K562 (cell line): Measurements from ENCODE around the gene HMCN2. TPM values are rescaled to one million over a fixed set of nuclear protein-coding genes. Genes with fewer than 3 reads are reported as not detected.

Source experiments
- ATAC-seq: fragments of 200-7000 bp; cut with Tn5 transposase; 3 replicates; pipeline ENCODE4 v1.9.1; 2020; ENCODE audit warnings: moderate library complexity
- BruUV-seq: library from RNA; stranded (reverse); fragments of 400-500 nt; replicated peaks from 2 replicates; lab custom pipeline; 2021; lab: Mats Ljungman, UMichigan
- CTCF ChIA-PET: fragments of 300-600 bp; formaldehyde crosslinking; extraction: SDS; loops from one replicate; lab custom pipeline; 2021; ENCODE audit warnings: low intra/inter-chr PET ratio; lab: Yijun Ruan, JAX
- POLR2A ChIA-PET: fragments of 300-600, 350-650 bp; sonication (Branson Sonifier 250); formaldehyde crosslinking; extraction: SDS; loops from one replicate; lab custom pipeline; 2021; ENCODE audit warnings: antibody characterized with exemption, inconsistent platforms; lab: Yijun Ruan, JAX
- DNase-seq, 4 experiments: peaks; one replicate each; pipeline versions ENCODE4 v3.0.0 to v3.0.0-alpha.2; 2011 to 2018; ENCODE audit warnings: low spot score in 3 of 4, mixed read lengths in 3 of 4; ENCODE audit errors: extremely low read depth in 1 of 4
- FAIRE-seq: peaks from 2 replicates; lab custom pipeline; 2011; peaks lifted over from hg19 to GRCh38; lab: Jason Lieb, UNC
- H2AFZ ChIP-seq: 2 replicates; pipeline ENCODE4 v1.6.0; 2011; ENCODE audit warnings: low read depth, low read length, control low read depth, inconsistent platforms
- H3K27ac ChIP-seq: fragments of 200-600 bp; 3 replicates; pipeline ENCODE4 v1.8.0; 2011; ENCODE audit warnings: low read depth, mild to moderate bottlenecking, control low read depth, inconsistent platforms, low read length, moderate library complexity, mixed read lengths; ENCODE audit errors: extremely low read depth
- H3K27me3 ChIP-seq, 2 experiments: fragments of 300-600 bp in 1 of 2; 2 replicates in 1 of 2; 3 replicates in 1 of 2; pipeline versions ENCODE4 v1.6.0 to v1.8.0; 2011; ENCODE audit warnings: inconsistent platforms in 2 of 2, low read length in 2 of 2, mild to moderate bottlenecking in 1 of 2, mixed read lengths in 1 of 2, moderate library complexity in 1 of 2; ENCODE audit not compliant: control insufficient read depth in 2 of 2, insufficient read depth in 2 of 2
- H3K36me3 ChIP-seq: fragments of 300-600 bp; 3 replicates; pipeline ENCODE4 v1.8.0; 2011; ENCODE audit warnings: mild to moderate bottlenecking, low read length, inconsistent platforms; ENCODE audit not compliant: control insufficient read depth, insufficient read depth
- H3K4me1 ChIP-seq, 2 experiments: fragments of 200-600 bp in 1 of 2; replicated peaks in 1 of 2; 2 replicates in 1 of 2; 3 replicates in 1 of 2; pipeline versions ENCODE4 v1.5.1 to v1.8.0; 2011; ENCODE audit warnings: inconsistent platforms in 2 of 2, low read length in 2 of 2, mild to moderate bottlenecking in 1 of 2, mixed read lengths in 1 of 2, moderate library complexity in 1 of 2; ENCODE audit not compliant: control insufficient read depth in 2 of 2, insufficient read depth in 2 of 2
- H3K4me2 ChIP-seq: 2 replicates; pipeline ENCODE4 v1.6.1; 2011; ENCODE audit warnings: low read length, control low read depth, inconsistent platforms, mixed read lengths; ENCODE audit not compliant: insufficient read depth
- H3K4me3 ChIP-seq: fragments of 200-600 bp; sonication (generic), shearing (Covaris generic); 2 replicates; pipeline ENCODE4 v1.5.1; 2016; ENCODE audit warnings: control low read depth, inconsistent platforms
- H3K79me2 ChIP-seq: fragments of 200-600 bp; 3 replicates; pipeline ENCODE4 v1.8.0; 2011; ENCODE audit warnings: low read length, inconsistent platforms; ENCODE audit not compliant: control insufficient read depth, insufficient read depth
- H3K9ac ChIP-seq, 2 experiments: 2 replicates each; pipeline versions ENCODE4 v1.6.0 to v1.6.1; 2011; ENCODE audit warnings: low read depth in 2 of 2, low read length in 2 of 2, control low read depth in 1 of 2, inconsistent platforms in 1 of 2, mild to moderate bottlenecking in 1 of 2, mixed read lengths in 1 of 2; ENCODE audit not compliant: insufficient read depth in 1 of 2
- H3K9me1 ChIP-seq: one replicate; pipeline ENCODE4 v1.6.0; 2011; ENCODE audit warnings: inconsistent platforms, mild to moderate bottlenecking, low read length, moderate library complexity; ENCODE audit not compliant: control insufficient read depth, insufficient read depth
- H3K9me3 ChIP-seq: replicated peaks from 2 replicates; pipeline ENCODE4 v1.5.1; 2011; ENCODE audit warnings: low read depth, low read length, inconsistent platforms; ENCODE audit not compliant: control insufficient read depth, insufficient read depth
- H4K20me1 ChIP-seq: replicated peaks from 2 replicates; pipeline ENCODE4 v1.6.1; 2011; ENCODE audit warnings: low read length, inconsistent platforms, mixed read lengths; ENCODE audit not compliant: control insufficient read depth, insufficient read depth
- CBX3 ChIP-seq, 2 experiments: IDR thresholded peaks; 1 replicate in 1 of 2; 2 replicates in 1 of 2; pipeline ENCODE4 v1.6.1; 2012; ENCODE audit warnings: inconsistent platforms in 2 of 2, low read length in 2 of 2, borderline replicate concordance in 1 of 2, control low read depth in 1 of 2
- HMG20A ChIP-seq: fragments of 450-650 bp; formaldehyde crosslinking; conservative IDR thresholded peaks from 2 replicates; pipeline ENCODE4 v1.4.0; 2020; ENCODE audit warnings: mild to moderate bottlenecking, mixed read lengths
- HNRNPK ChIP-seq: fragments of 200-400 bp; formaldehyde crosslinking; IDR thresholded peaks from one replicate; pipeline ENCODE4 v1.6.1; 2018; ENCODE audit warnings: mild to moderate bottlenecking, low read depth, low read length; ENCODE audit not compliant: poor library complexity, severe bottlenecking
- HSF4 ChIP-seq: fragments of 250-450 bp; sonication (Bioruptor Pico); IDR thresholded peaks from 2 replicates; pipeline ENCODE4 v2.1.2; 2022; ENCODE audit warnings: mild to moderate bottlenecking, moderate library complexity, borderline replicate concordance
- SNRNP70 ChIP-seq: fragments of 200-400 bp; formaldehyde crosslinking; optimal IDR thresholded peaks from 2 replicates; pipeline ENCODE3; 2017; ENCODE audit warnings: low read depth, low read length
- TCFL5 ChIP-seq: fragments of 250-450 bp; sonication (Bioruptor Pico); conservative IDR thresholded peaks from 2 replicates; pipeline ENCODE4 v1.6.1; 2021; ENCODE audit warnings: mild to moderate bottlenecking, moderate library complexity, matching md5 sums
- ZC3H8 ChIP-seq: fragments of 450-650 bp; IDR thresholded peaks from 2 replicates; pipeline ENCODE4 v1.6.1; 2017
- ZNF263 ChIP-seq: sonication (generic); formaldehyde crosslinking; IDR thresholded peaks from 2 replicates; pipeline ENCODE4 v1.8.0; 2022; ENCODE audit warnings: mild to moderate bottlenecking, missing genetic modification reagents, borderline replicate concordance
- ZNF3 ChIP-seq: fragments of 250-450 bp; sonication (Bioruptor Pico); IDR thresholded peaks from 2 replicates; pipeline ENCODE4 v1.5.0; 2021; ENCODE audit warnings: mild to moderate bottlenecking, moderate library complexity
- ZNF41 ChIP-seq: fragments of 250-450 bp; sonication (Bioruptor Pico); conservative IDR thresholded peaks from 2 replicates; pipeline ENCODE4 v1.4.0; 2020; ENCODE audit warnings: mild to moderate bottlenecking
- ZNF717 ChIP-seq: fragments of 250-450 bp; sonication (Bioruptor Pico); IDR thresholded peaks from 2 replicates; pipeline ENCODE4 v1.5.0; 2021
- ZNF785 ChIP-seq: fragments of 250-450 bp; sonication (Bioruptor Pico); IDR thresholded peaks from 2 replicates; pipeline ENCODE4 v1.4.0; 2020; ENCODE audit warnings: mild to moderate bottlenecking
- WGBS: fragments of 100-300 bp; shearing (Covaris generic); methylation state at CpG from one replicate; pipeline ENCODE4 v1.1.6; 2016; ENCODE audit warnings: low coverage, mixed read lengths; ENCODE audit not compliant: insufficient coverage; ENCODE audit errors: missing lambda C conversion rate; 5-methylcytosine and 5-hydroxymethylcytosine counted together
- in situ Hi-C: fragments of 300-500 bp; cut with MboI; formaldehyde crosslinking; loops from 4 replicates; pipeline ENCODE4 v1.15.0; 2018; ENCODE audit warnings: inconsistent platforms, mixed read lengths
- intact Hi-C: fragments of 100-400 bp; cut with micrococcal nuclease; formaldehyde crosslinking; loops from 2 replicates; pipeline ENCODE4 v1.14.2; 2022
- polyA plus RNA-seq, 8 experiments: library from polyadenylated mRNA; depleted of rRNA in 4 of 8; stranded (reverse) in 5 of 8; unstranded in 3 of 8; fragments of >200 nt; fragmentation: Nextera tagmentation in 2 of 8; fragmentation: Illumina TruSeq in 1 of 8; extraction: Ambion mirVana in 2 of 8; extraction: Trizol in 1 of 8; gene quantifications; 2 replicates each; pipeline versions ENCODE4 v1.2.1 to v1.2.3, GENCODE V29; 2011 to 2014; ENCODE audit warnings: inconsistent platforms in 1 of 8, missing spikeins in 1 of 8
- total RNA-seq, 7 experiments: library from RNA; depleted of rRNA in 6 of 7; stranded (reverse); fragments of >200 nt in 6 of 7; fragmentation: Illumina TruSeq in 2 of 7; extraction: Trizol in 2 of 7; gene quantifications; 2 replicates each; pipeline versions ENCODE4 v1.2.1 to v1.2.3, GENCODE V29; 2011 to 2021; ENCODE audit warnings: low replicate concordance in 1 of 7
- TF ChIP-seq, protein P1 (sequence below): fragments of 450-650 bp; IDR thresholded peaks from 2 replicates; pipeline ENCODE4 v1.6.1; 2016; ENCODE audit warnings: low read depth, mild to moderate bottlenecking, moderate library complexity
- TF ChIP-seq, protein P2 (sequence below): sonication (generic); formaldehyde crosslinking; IDR thresholded peaks from 2 replicates; pipeline ENCODE4 v1.8.0; 2022; ENCODE audit warnings: mild to moderate bottlenecking, missing genetic modification reagents
- TF ChIP-seq, protein P3 (sequence below): fragments of 450-650 bp; IDR thresholded peaks from 2 replicates; pipeline ENCODE4 v1.6.1; 2016; ENCODE audit warnings: missing biosample characterization, missing genetic modification characterization
- TF ChIP-seq, protein P4 (sequence below): fragments of 250-450 bp; sonication (Bioruptor Pico); IDR thresholded peaks from 2 replicates; pipeline ENCODE4 v1.8.0; 2022; ENCODE audit warnings: moderate library complexity, mild to moderate bottlenecking, inconsistent platforms

HMCN2 gene
- total and polyA plus RNA-seq, 9 of the 15 experiments (the other 6 are each of a cell fraction or from before 2014, with no cell fraction given), result 0.01 TPM; not detected in 8

DNA sequence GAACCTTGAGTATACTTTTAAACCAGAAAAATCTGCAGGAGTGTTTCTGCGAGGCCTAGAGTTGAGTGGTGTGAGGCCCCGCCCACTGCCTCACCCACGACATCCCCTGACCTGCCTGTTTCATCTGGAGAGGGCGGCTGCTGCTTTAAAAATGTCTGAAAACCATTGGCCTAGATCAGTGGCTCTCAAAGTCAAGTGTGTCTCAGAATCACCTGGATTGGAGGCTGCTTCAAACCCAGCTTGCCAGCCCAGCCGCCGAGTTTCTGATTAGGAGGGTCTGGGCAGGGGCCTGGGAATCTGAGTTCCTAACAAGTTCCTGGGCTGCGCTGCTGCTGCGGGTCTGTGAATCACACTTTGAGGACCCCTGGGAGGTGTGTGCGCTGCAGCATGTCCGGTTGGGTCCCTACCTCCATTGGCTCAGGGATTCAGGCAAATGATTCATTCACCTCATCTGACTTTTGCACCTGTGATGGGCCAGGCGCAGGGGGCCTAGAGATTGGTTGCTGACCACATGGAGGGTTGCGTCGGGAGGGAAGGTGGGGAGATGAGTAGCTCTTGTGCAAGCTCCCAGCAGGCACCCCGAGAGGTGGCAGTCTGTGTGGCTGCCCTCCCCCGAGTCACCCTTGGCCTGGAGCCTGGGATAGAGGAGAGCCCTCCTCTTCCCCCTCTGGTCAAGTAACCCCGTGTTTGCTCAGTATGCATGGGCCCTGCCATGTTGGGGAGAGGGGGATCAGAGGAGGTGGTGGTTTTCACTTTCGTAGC is 27.6 kb upstream of the HMCN2 start (continued):
- no peak for TF ChIP-seq ZNF263
- no peak for TF ChIP-seq CBX3 (IDR thresholded peaks at IDR 0.05; ENCODE audit: borderline replicate concordance in 1 of 2, low read length in 2 of 2)
- TF ChIP-seq TCFL5 (CRISPR knock-in tag), result no peak
- no peak for TF ChIP-seq ZNF3
- TF ChIP-seq, protein P1, sequence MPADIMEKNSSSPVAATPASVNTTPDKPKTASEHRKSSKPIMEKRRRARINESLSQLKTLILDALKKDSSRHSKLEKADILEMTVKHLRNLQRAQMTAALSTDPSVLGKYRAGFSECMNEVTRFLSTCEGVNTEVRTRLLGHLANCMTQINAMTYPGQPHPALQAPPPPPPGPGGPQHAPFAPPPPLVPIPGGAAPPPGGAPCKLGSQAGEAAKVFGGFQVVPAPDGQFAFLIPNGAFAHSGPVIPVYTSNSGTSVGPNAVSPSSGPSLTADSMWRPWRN, result no peak
- TF ChIP-seq, protein P2, sequence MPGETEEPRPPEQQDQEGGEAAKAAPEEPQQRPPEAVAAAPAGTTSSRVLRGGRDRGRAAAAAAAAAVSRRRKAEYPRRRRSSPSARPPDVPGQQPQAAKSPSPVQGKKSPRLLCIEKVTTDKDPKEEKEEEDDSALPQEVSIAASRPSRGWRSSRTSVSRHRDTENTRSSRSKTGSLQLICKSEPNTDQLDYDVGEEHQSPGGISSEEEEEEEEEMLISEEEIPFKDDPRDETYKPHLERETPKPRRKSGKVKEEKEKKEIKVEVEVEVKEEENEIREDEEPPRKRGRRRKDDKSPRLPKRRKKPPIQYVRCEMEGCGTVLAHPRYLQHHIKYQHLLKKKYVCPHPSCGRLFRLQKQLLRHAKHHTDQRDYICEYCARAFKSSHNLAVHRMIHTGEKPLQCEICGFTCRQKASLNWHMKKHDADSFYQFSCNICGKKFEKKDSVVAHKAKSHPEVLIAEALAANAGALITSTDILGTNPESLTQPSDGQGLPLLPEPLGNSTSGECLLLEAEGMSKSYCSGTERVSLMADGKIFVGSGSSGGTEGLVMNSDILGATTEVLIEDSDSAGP (CRISPR knock-in tag), result no peak

- Histone ChIP-seq H3K27ac (no peak overlapping the region), H3K79me2 (no peaks in the 10 kb centered on the region), H3K4me1 (peaks cover 27 to 40% of the 10 kb centered on the region in 2 experiments), H3K36me3 (peaks cover under 1% of the 10 kb centered on the region; the same call in 1 of the 3 replicates), H2AFZ (no peak overlapping the region), H3K27me3 (no peaks in the 10 kb centered on the region), H3K4me2 (no peak overlapping the region), H3K9ac (no peak overlapping the region), H4K20me1 (0 out of 2 replicates have a peak, but pooled peaks cover 4% of the 10 kb centered on the region), H3K9me1 (no peaks in the 10 kb centered on the region), H3K4me3 (no peak overlapping the region), H3K9me3 (no peaks in the 10 kb centered on the region; the same call in 1 of the 2 replicates)
- intact Hi-C loops (no loop called here), in situ Hi-C loops (loop anchor here (5.0 kb wide), 1 partner anchor 127 kb away; no protein-coding TSS in a partner anchor)
- no peak for ATAC-seq
- no TSS peak for BruUV-seq
- ChIA-PET POLR2A (interaction anchor here (0.7 to 0.9 kb wide), 2 partner anchors 9 to 14 kb away, joined by 3 to 4 read pairs; no protein-coding TSS in a partner anchor), CTCF (no interaction called here)
- no peak for FAIRE-seq
- no peak for TF ChIP-seq ZNF785
- no peak for TF ChIP-seq HMG20A (CRISPR knock-in tag)
- TF ChIP-seq, protein P3, sequence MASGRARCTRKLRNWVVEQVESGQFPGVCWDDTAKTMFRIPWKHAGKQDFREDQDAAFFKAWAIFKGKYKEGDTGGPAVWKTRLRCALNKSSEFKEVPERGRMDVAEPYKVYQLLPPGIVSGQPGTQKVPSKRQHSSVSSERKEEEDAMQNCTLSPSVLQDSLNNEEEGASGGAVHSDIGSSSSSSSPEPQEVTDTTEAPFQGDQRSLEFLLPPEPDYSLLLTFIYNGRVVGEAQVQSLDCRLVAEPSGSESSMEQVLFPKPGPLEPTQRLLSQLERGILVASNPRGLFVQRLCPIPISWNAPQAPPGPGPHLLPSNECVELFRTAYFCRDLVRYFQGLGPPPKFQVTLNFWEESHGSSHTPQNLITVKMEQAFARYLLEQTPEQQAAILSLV, result no peak
- TF ChIP-seq, protein P4, sequence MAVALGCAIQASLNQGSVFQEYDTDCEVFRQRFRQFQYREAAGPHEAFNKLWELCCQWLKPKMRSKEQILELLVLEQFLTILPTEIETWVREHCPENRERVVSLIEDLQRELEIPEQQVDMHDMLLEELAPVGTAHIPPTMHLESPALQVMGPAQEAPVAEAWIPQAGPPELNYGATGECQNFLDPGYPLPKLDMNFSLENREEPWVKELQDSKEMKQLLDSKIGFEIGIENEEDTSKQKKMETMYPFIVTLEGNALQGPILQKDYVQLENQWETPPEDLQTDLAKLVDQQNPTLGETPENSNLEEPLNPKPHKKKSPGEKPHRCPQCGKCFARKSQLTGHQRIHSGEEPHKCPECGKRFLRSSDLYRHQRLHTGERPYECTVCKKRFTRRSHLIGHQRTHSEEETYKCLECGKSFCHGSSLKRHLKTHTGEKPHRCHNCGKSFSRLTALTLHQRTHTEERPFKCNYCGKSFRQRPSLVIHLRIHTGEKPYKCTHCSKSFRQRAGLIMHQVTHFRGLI (CRISPR knock-in tag), result no peak
- no peak for TF ChIP-seq HSF4
- TF ChIP-seq ZC3H8, result no peak
- no peak for TF ChIP-seq HNRNPK
- no peak for TF ChIP-seq ZNF41 (CRISPR knock-in tag)
- no peak for TF ChIP-seq ZNF717 (CRISPR knock-in tag)
- no peak for TF ChIP-seq SNRNP70
- no peak for DNase-seq
- 96% methylated on average over 3 of the region's 3 CpGs for WGBS
Measured at GRCh38 chr9:130239363-130239695, 26.2 kb upstream of the HMCN2 start.
